Osteocyte (in vitro differentiated cells): ENCODE measurements around the gene SQOR. TPM values are rescaled to one million over a fixed set of nuclear protein-coding genes. Genes with fewer than 3 reads are reported as not detected.

Experiments
- DNase-seq: peaks from one replicate; pipeline ENCODE4 v3.0.0; 2021; ENCODE audit warnings: mixed read lengths; ENCODE audit not compliant: unreplicated experiment; ENCODE audit errors: extremely low spot score
- H3K27ac Mint-ChIP-seq: one replicate; pipeline ENCODE4 v1.8.0; 2021; ENCODE audit warnings: mild to moderate bottlenecking, mixed read lengths; ENCODE audit not compliant: unreplicated experiment
- H3K27me3 Mint-ChIP-seq: one replicate; pipeline ENCODE4 v1.8.0; 2021; ENCODE audit warnings: mixed read lengths; ENCODE audit not compliant: unreplicated experiment
- H3K36me3 Mint-ChIP-seq: one replicate; pipeline ENCODE4 v1.8.0; 2021; ENCODE audit warnings: mixed read lengths; ENCODE audit not compliant: unreplicated experiment
- H3K4me1 Mint-ChIP-seq: one replicate; pipeline ENCODE4 v1.8.0; 2021; ENCODE audit warnings: mixed read lengths; ENCODE audit not compliant: unreplicated experiment
- H3K4me3 Mint-ChIP-seq: one replicate; pipeline ENCODE4 v1.8.0; 2021; ENCODE audit warnings: mild to moderate bottlenecking, moderate library complexity, mixed read lengths; ENCODE audit not compliant: unreplicated experiment
- H3K9me3 Mint-ChIP-seq: one replicate; pipeline ENCODE4 v1.8.0; 2021; ENCODE audit warnings: mixed read lengths; ENCODE audit not compliant: unreplicated experiment
- CTCF ChIP-seq: fragments of 200-600 bp; sonication (generic); IDR thresholded peaks from 2 replicates; pipeline ENCODE4 v1.5.0; 2021; ENCODE audit warnings: antibody characterized with exemption, mild to moderate bottlenecking, moderate library complexity
- total RNA-seq: library from RNA; stranded (reverse); gene quantifications from 2 replicates; pipeline ENCODE4 v1.2.1, GENCODE V29; 2021

The SQOR gene
- total RNA-seq, 1 donor from 2014 or later, result 22.6 TPM

- Mint-ChIP-seq H3K27ac (peak overlapping the region; percentile 50), H3K9me3 (no peaks in the 10 kb centered on the region), H3K4me3 (no peak overlapping the region), H3K36me3 (peaks cover 4% of the 10 kb centered on the region), H3K4me1 (peaks cover 9% of the 10 kb centered on the region), H3K27me3 (no peaks in the 10 kb centered on the region)
- DNase-seq, result no peak
- no peak for TF ChIP-seq CTCF
Measured at GRCh38 chr15:45660231-45660979, 25.6 kb downstream of the SQOR start.

- Mint-ChIP-seq H3K4me3 (no peak overlapping the region), H3K36me3 (peaks cover 7% of the 10 kb centered on the region), H3K27me3 (no peaks in the 10 kb centered on the region), H3K9me3 (peaks cover 3% of the 10 kb centered on the region), H3K4me1 (peaks cover 9% of the 10 kb centered on the region), H3K27ac (no peak overlapping the region)
- DNase-seq, result no peak
- no peak for TF ChIP-seq CTCF
Measured at GRCh38 chr15:45662375-45662774, 27.5 kb downstream of the SQOR start.

GRCh38 chr15:45664451-45664850 is 29.6 kb downstream of the SQOR start:
- Mint-ChIP-seq H3K36me3 (peaks cover 11% of the 10 kb centered on the region), H3K4me3 (no peak overlapping the region), H3K27ac (no peak overlapping the region), H3K9me3 (peaks cover 3% of the 10 kb centered on the region), H3K27me3 (no peaks in the 10 kb centered on the region), H3K4me1 (peaks cover 9% of the 10 kb centered on the region)
- DNase-seq, result no peak
- no peak for TF ChIP-seq CTCF

- Mint-ChIP-seq H3K27me3 (no peaks in the 10 kb centered on the region), H3K27ac (no peak overlapping the region), H3K36me3 (peaks cover 17% of the 10 kb centered on the region), H3K4me3 (no peak overlapping the region), H3K4me1 (peaks cover 10% of the 10 kb centered on the region), H3K9me3 (peaks cover 3% of the 10 kb centered on the region)
- TF ChIP-seq CTCF, result no peak
- no peak for DNase-seq
Measured at GRCh38 chr15:45665261-45665660, 30.4 kb downstream of the SQOR start.

- TF ChIP-seq CTCF, result no peak
- peaks cover 21% of the 10 kb centered on the region for H3K36me3 Mint-ChIP-seq
- no peak for DNase-seq
- H3K4me1 Mint-ChIP-seq, result peaks cover 8% of the 10 kb centered on the region
- peaks cover 3% of the 10 kb centered on the region for H3K9me3 Mint-ChIP-seq
- H3K4me3 Mint-ChIP-seq, result no peak overlapping the region
- peak overlapping the region; percentile 25 for H3K27ac Mint-ChIP-seq
- no peaks in the 10 kb centered on the region for H3K27me3 Mint-ChIP-seq
Measured at GRCh38 chr15:45666119-45666875, 31.5 kb downstream of the SQOR start.
